Measurements from ENCODE around the gene SYNDIG1. TPM values are rescaled to one million over a fixed set of nuclear protein-coding genes. Genes with fewer than 3 reads are reported as not detected.

SYNDIG1 gene
- total RNA-seq, 1 experiment from 2014 or later, result not detected

GRCh38 chr20:24480509-24480908, 11.1 kb downstream of the SYNDIG1 start:
- H3K79me2 ChIP-seq (ENCODE audit: low read length), result no peaks in the 10 kb centered on the region
- BruUV-seq (replicated peaks), result no TSS peak
- no peak for DNase-seq
- no peaks in the 10 kb centered on the region for H3K4me1 ChIP-seq (ENCODE audit: insufficient read depth, low read length)
- ChIA-PET CTCF (no interaction called here), POLR2A (ENCODE audit: unreplicated experiment) (no interaction called here)
- ATAC-seq, result no peak
- H3K4me2 ChIP-seq (ENCODE audit: low read length), result no peak overlapping the region
- H3K9me3 ChIP-seq (ENCODE audit: low read length), result no peaks in the 10 kb centered on the region
- no peaks in the 10 kb centered on the region for H3F3A ChIP-seq (ENCODE audit: low read length, unreplicated experiment)
- H3K9ac ChIP-seq (ENCODE audit: low read length), result no peak overlapping the region
- H3K27ac ChIP-seq (ENCODE audit: low read length), result no peak overlapping the region
- H3K36me3 ChIP-seq (ENCODE audit: low read depth, low read length), result no peaks in the 10 kb centered on the region
- no peaks in the 10 kb centered on the region for H3K9me2 ChIP-seq (replicated peaks; ENCODE audit: low read length)
- H2AFZ ChIP-seq (ENCODE audit: low read length), result no peak overlapping the region
- intact Hi-C loops (cut with micrococcal nuclease), result no loop called here
- no peaks in the 10 kb centered on the region for H4K20me1 ChIP-seq (ENCODE audit: low read length)
- H3K4me3 ChIP-seq (ENCODE audit: low read length), result no peak overlapping the region
- no peak for TF ChIP-seq EZH2phosphoT487 (IDR thresholded peaks at IDR 0.05; ENCODE audit: borderline replicate concordance, low read length)
- TF ChIP-seq CTCF (conservative IDR thresholded peaks at IDR 0.05; ENCODE audit: low read depth, low read length), result no peak
- TF ChIP-seq EZH2 (IDR thresholded peaks at IDR 0.05; ENCODE audit: low read length, unreplicated experiment), result no peak
- peaks cover 94% of the 10 kb centered on the region for H3K27me3 ChIP-seq (ENCODE audit: low read length)

- CTCF ChIA-PET, result no interaction called here
Observed at GRCh38 chr20:24481173-24481572, 11.7 kb downstream of the SYNDIG1 start.

More at GRCh38 chr20:24481173-24481572, 11.7 kb downstream of the SYNDIG1 start:
- DNase-seq (no peak), ATAC-seq (no peak)
- Histone ChIP-seq H3K4me1 (ENCODE audit: insufficient read depth, low read length) (no peaks in the 10 kb centered on the region), H3K36me3 (ENCODE audit: low read depth, low read length) (no peaks in the 10 kb centered on the region), H4K20me1 (ENCODE audit: low read length) (no peaks in the 10 kb centered on the region), H3K27me3 (ENCODE audit: low read length) (peaks cover 93% of the 10 kb centered on the region), H3F3A (ENCODE audit: low read length, unreplicated experiment) (no peaks in the 10 kb centered on the region), H3K9me2 (replicated peaks; ENCODE audit: low read length) (no peaks in the 10 kb centered on the region), H3K9me3 (ENCODE audit: low read length) (no peaks in the 10 kb centered on the region), H3K4me2 (ENCODE audit: low read length) (no peak overlapping the region), H3K9ac (ENCODE audit: low read length) (no peak overlapping the region), H2AFZ (ENCODE audit: low read length) (no peak overlapping the region), H3K79me2 (ENCODE audit: low read length) (no peaks in the 10 kb centered on the region), H3K4me3 (ENCODE audit: low read length) (no peak overlapping the region), H3K27ac (ENCODE audit: low read length) (no peak overlapping the region)
- BruUV-seq (replicated peaks), result no TSS peak
- TF ChIP-seq CTCF (conservative IDR thresholded peaks at IDR 0.05; ENCODE audit: low read depth, low read length) (no peak), EZH2 (IDR thresholded peaks at IDR 0.05; ENCODE audit: low read length, unreplicated experiment) (no peak), EZH2phosphoT487 (IDR thresholded peaks at IDR 0.05; ENCODE audit: borderline replicate concordance, low read length) (no peak)
- intact Hi-C loops (cut with micrococcal nuclease), result no loop called here
- POLR2A ChIA-PET (ENCODE audit: unreplicated experiment), result no interaction called here

Measured in PC-3 (cell line).